ENCODE results near the gene APAF1.
A peak's percentile ranks its signal among the peaks of the same experiment; 100 is the strongest.
"Not testable (repeated sequence)": the region's sequence is repeated elsewhere in the genome, so short reads cannot be mapped to it uniquely, and the experiment has no call there.

The APAF1 gene

DNA sequence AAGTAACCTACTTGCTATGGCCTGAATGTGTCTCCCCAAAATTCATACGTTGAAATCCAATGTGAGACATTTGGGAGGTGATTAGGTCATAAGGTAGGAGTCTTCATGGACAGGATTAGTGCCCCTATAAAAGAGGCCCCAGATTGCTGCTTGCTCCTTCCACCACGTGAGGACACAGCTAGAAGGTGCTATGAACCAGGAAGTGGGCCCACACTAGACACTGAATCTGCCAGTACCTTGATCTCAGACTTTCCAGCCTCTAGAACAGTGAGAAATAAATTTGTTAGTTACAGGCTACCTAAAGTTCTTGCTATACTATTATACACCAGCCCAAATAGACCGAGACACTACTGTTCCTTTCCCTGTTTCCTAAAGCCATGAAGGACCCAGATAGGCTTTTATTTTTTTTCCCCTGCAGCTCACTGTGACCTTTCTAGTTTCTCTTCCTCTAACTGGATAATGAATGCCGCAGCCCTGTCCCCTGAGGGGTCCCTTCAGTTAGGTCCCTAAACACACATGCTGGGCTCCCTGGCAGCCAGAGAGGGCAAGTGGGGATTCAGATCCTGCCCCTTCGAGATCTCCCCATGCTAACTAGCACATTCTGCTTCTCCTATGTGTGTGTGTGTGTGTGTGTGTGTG is 32.3 kb upstream of the APAF1 start:
- DNase-seq (ENCODE audit: extremely low spot score): peak; percentile 50
- ChIA-PET POLR2A (interaction anchor here (0.6 to 1.2 kb wide), 3 partner anchors 9 to 19 kb away, joined by 3 to 8 read pairs (median 4); partner anchors contain the start of gene SLC25A3), CTCF (interaction anchor here (0.6 to 1.5 kb wide), 5 partner anchors 9 to 46 kb away, joined by 3 to 7 read pairs (median 3); no protein-coding TSS in a partner anchor)

DNA sequence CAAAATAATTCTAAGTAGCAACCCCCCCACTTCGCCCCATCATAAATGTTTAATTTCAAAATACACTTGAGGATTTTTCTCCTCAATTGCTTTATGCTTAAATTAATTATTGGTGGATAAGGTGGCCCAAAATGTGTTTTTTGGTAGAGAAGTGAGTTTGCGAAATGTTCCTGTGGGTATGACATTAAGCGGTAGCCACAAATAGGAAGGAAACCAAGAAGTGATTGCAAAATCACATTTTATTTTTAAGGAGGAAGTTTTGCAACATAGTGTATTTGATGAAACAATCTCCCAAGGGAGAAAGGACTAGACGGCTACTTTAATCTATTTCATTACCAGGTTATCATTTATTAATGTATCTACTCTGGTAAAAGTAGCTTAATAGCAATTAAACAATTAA is 26.1 kb upstream of the APAF1 start:
- TF ChIP-seq, protein P1, sequence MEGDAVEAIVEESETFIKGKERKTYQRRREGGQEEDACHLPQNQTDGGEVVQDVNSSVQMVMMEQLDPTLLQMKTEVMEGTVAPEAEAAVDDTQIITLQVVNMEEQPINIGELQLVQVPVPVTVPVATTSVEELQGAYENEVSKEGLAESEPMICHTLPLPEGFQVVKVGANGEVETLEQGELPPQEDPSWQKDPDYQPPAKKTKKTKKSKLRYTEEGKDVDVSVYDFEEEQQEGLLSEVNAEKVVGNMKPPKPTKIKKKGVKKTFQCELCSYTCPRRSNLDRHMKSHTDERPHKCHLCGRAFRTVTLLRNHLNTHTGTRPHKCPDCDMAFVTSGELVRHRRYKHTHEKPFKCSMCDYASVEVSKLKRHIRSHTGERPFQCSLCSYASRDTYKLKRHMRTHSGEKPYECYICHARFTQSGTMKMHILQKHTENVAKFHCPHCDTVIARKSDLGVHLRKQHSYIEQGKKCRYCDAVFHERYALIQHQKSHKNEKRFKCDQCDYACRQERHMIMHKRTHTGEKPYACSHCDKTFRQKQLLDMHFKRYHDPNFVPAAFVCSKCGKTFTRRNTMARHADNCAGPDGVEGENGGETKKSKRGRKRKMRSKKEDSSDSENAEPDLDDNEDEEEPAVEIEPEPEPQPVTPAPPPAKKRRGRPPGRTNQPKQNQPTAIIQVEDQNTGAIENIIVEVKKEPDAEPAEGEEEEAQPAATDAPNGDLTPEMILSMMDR (IDR thresholded peaks at IDR 0.05; ENCODE audit: control extremely low read depth, extremely low read depth, low read depth, missing control alignments): no peak
- POLR2A ChIA-PET: no interaction called here
- CTCF ChIA-PET: interaction anchor here (1.1 to 3.2 kb wide), 3 partner anchors 11 to 52 kb away, joined by 3 to 12 read pairs (median 4); no protein-coding TSS in a partner anchor
- no peak for DNase-seq (ENCODE audit: extremely low spot score)

More for the DNA sequence above, 32.3 kb upstream of the APAF1 start:
- TF ChIP-seq, protein P1 (IDR thresholded peaks at IDR 0.05; ENCODE audit: control extremely low read depth, extremely low read depth, low read depth, missing control alignments): no peak

DNA sequence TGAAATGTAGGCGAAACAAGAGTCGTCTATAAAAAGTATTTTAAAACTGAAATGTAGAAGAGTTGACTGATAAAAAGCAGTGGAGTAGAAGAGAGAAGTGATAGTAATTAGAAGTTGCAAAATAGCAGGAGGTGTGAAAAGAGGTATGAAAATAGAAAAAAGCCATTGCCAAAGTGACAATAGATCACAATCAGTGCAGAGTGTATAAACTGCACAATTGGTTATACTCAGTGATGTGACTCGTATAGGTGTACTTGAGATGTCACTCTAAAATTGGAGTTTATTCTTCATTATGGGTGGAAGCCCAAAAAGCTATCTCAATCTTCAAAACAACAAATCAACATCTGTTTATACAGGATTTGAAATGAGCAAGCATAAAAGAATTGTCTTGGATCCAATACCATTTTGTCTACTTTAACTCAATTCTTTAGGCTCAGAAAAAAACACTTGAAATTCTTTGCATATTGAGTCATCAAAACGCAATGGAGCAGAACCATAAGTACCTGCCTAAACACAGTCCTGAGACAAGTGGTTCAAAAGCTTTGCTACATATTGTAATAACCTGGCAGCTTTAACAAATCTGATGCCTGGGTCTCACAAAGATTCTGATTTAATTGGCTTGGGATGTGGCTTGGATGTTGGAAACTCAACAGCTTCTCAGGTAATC is 9.3 kb upstream of the APAF1 start:
- POLR2A ChIA-PET: no interaction called here
- TF ChIP-seq, protein P1 (IDR thresholded peaks at IDR 0.05; ENCODE audit: control extremely low read depth, extremely low read depth, low read depth, missing control alignments): no peak
- peak; percentile 56 for DNase-seq (ENCODE audit: extremely low spot score)
- CTCF ChIA-PET: interaction anchor here (0.8 to 2.3 kb wide), 3 partner anchors 9 to 69 kb away, joined by 3 to 7 read pairs (median 4); no protein-coding TSS in a partner anchor

DNA sequence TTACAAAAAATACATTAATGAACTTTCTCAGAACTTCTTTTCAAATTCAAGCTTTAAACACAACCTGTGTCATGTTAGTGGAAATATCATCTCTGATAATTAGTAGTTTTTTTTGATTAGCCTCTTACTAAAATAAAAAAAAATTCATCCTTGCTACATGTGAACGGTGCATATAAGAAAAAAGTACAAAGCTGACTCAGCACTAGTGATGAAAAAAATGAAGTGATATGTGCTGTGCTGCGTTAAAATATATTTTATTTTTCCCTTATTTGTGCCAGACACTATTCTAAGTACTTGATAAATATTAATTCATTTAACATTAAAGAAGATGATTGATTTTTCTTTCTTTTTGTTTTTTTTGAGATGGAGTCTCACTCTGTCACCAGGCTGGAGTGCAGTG is 8.0 kb upstream of the APAF1 start:
- POLR2A ChIA-PET: no interaction called here
- no peak for DNase-seq (ENCODE audit: extremely low spot score)
- CTCF ChIA-PET: interaction anchor here (1.1 to 2.3 kb wide), 3 partner anchors 40 to 70 kb away, joined by 3 to 7 read pairs (median 3); no protein-coding TSS in a partner anchor
- TF ChIP-seq, protein P1 (IDR thresholded peaks at IDR 0.05; ENCODE audit: control extremely low read depth, extremely low read depth, low read depth, missing control alignments): no peak

DNA sequence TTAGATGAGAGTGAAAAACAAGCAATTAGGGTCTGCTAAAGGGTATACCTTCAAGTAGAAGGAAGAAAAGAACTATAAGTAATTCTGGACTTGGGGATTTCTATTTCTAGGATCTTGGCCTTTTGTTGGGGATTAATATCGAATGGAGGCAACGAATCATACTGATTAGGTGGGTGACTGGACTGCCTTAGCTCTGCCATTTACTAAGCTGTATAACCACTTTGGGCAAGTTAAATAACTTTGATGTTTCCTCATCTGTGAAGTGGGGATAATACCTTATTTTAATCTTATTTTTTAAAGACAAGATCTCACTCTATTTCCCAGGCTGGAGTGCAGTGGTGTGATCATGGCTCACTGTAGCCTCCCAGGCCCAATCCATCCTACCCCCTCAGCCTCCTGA is 7.1 kb upstream of the APAF1 start:
- TF ChIP-seq, protein P1 (IDR thresholded peaks at IDR 0.05; ENCODE audit: control extremely low read depth, extremely low read depth, low read depth, missing control alignments): no peak
- ChIA-PET CTCF (interaction anchor here (1.0 to 2.3 kb wide), 4 partner anchors 16 to 71 kb away, joined by 3 to 7 read pairs (median 4); no protein-coding TSS in a partner anchor), POLR2A (interaction anchor here (2.0 kb wide), 1 partner anchor 44 kb away, joined by 4 read pairs; the partner anchor contains the start of gene SLC25A3)
- DNase-seq (ENCODE audit: extremely low spot score): no peak

DNA sequence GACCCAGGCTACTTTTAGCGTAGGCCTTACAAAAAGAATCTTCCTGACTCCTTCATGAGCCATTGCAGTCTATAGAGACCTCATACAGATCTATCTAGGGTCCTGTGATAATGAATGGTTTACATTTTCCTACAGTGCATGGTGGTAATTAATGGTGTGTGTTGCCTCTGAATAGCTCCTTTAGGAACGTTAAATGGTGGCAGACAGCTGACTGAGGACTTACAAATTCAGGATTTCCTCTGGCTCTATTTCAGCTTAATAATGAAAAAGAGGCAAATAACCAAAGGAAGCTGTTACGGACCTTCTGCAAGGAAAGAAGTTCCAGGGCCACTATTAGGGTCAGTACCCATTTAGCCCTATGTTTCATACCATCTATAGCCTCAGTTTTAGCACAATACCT is 5.6 kb upstream of the APAF1 start:
- DNase-seq (ENCODE audit: extremely low spot score): no peak
- TF ChIP-seq, protein P1 (IDR thresholded peaks at IDR 0.05; ENCODE audit: control extremely low read depth, extremely low read depth, low read depth, missing control alignments): no peak
- ChIA-PET CTCF (interaction anchor here (1.0 to 3.5 kb wide), 3 partner anchors 10 to 149 kb away, joined by 4 to 13 read pairs (median 5); no protein-coding TSS in a partner anchor), POLR2A (interaction anchor here (2.0 kb wide), 1 partner anchor 46 kb away, joined by 4 read pairs; the partner anchor contains the start of gene SLC25A3)

DNA sequence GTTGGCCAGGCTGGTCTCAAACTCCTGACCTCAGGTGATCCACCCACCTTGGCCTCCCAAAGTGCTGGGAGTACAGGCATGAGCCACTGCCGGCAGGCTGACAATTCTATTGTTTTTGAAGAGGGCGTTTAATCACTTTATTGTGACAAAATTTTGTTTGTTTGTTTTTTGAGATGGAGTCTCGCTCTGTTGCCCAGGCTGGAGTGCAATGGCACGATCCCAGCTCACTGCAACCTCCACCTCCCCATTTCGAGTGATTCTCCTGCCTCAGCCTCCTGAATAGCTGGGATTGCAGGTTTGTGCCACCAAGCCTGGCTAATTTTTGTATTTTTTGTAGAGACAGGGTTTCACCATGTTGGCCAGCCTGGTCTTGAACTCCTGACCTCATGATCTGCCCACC is 2.3 kb upstream of the APAF1 start:
- CTCF ChIA-PET; DNase-seq (ENCODE audit: extremely low spot score): not testable (repeated sequence)
- POLR2A ChIA-PET: interaction anchor here (1.2 kb wide), 1 partner anchor 49 kb away, joined by 4 read pairs; the partner anchor contains the start of gene SLC25A3

Data from GM10248 (cell line).